Stimulated activated CD8-positive, alpha-beta memory T cell treated with anti-CD3 and anti-CD28 coated beads, Interleukin-7, amount 100 ng/mL, for 48 hours (primary cell): ENCODE measurements around the gene BMP5.

Experiments
- DNase-seq, 2 donors: peaks; one replicate each; pipeline ENCODE4 v3.0.0-alpha.2; 2020; ENCODE audit warnings: low read depth in 1 of 2; ENCODE audit errors: extremely low read depth in 1 of 2

The BMP5 gene

GRCh38 chr6:55734256-55734655 is 141.1 kb downstream of the BMP5 start:
- no peak for DNase-seq

- no peak for DNase-seq
Observed at GRCh38 chr6:55729665-55730064, 145.7 kb downstream of the BMP5 start.

- no peak for DNase-seq
Observed at GRCh38 chr6:55726144-55726543, 149.2 kb downstream of the BMP5 start.

GRCh38 chr6:55714831-55715230 is 160.6 kb downstream of the BMP5 start:
- DNase-seq, result no peak

GRCh38 chr6:55713436-55713835 is 162.0 kb downstream of the BMP5 start:
- DNase-seq, result no peak

GRCh38 chr6:55708711-55709110 is 166.7 kb downstream of the BMP5 start:
- DNase-seq, result no peak

GRCh38 chr6:55705451-55706440 is 169.6 kb downstream of the BMP5 start:
- DNase-seq, result no peak

GRCh38 chr6:55704421-55704820 is 171.0 kb downstream of the BMP5 start:
- DNase-seq, result no peak
